Measurements from ENCODE around the gene HIBADH. TPM values are rescaled to one million over a fixed set of nuclear protein-coding genes. Genes with fewer than 3 reads are reported as not detected.
"Not testable (repeated sequence)": the region's sequence is repeated elsewhere in the genome, so short reads cannot be mapped to it uniquely, and the experiment has no call there.

Gene HIBADH
- total and polyA plus RNA-seq, 2 experiments from 2014 or later = 62.5 to 83.8 TPM

- H3K4me3 ChIP-seq = no peak overlapping the region
- H3K27ac ChIP-seq = no peak overlapping the region
- no peaks in the 10 kb centered on the region for H3K36me3 ChIP-seq
- TF ChIP-seq, protein P1, sequence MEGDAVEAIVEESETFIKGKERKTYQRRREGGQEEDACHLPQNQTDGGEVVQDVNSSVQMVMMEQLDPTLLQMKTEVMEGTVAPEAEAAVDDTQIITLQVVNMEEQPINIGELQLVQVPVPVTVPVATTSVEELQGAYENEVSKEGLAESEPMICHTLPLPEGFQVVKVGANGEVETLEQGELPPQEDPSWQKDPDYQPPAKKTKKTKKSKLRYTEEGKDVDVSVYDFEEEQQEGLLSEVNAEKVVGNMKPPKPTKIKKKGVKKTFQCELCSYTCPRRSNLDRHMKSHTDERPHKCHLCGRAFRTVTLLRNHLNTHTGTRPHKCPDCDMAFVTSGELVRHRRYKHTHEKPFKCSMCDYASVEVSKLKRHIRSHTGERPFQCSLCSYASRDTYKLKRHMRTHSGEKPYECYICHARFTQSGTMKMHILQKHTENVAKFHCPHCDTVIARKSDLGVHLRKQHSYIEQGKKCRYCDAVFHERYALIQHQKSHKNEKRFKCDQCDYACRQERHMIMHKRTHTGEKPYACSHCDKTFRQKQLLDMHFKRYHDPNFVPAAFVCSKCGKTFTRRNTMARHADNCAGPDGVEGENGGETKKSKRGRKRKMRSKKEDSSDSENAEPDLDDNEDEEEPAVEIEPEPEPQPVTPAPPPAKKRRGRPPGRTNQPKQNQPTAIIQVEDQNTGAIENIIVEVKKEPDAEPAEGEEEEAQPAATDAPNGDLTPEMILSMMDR (IDR thresholded peaks at IDR 0.05; ENCODE audit: low read depth, low read length) = no peak
- H3K9me3 ChIP-seq (ENCODE audit: low read depth) = no peaks in the 10 kb centered on the region
- H3K27me3 ChIP-seq = no peaks in the 10 kb centered on the region
- DNase-seq (ENCODE audit: low read depth in 1 of 2, low spot score in 1 of 2) = no peak
- H3K4me1 ChIP-seq (ENCODE audit: low read depth) = no peaks in the 10 kb centered on the region
These were observed 17.9 kb upstream of the HIBADH start for GRCh38 chr7:27680610-27681009.

DNA sequence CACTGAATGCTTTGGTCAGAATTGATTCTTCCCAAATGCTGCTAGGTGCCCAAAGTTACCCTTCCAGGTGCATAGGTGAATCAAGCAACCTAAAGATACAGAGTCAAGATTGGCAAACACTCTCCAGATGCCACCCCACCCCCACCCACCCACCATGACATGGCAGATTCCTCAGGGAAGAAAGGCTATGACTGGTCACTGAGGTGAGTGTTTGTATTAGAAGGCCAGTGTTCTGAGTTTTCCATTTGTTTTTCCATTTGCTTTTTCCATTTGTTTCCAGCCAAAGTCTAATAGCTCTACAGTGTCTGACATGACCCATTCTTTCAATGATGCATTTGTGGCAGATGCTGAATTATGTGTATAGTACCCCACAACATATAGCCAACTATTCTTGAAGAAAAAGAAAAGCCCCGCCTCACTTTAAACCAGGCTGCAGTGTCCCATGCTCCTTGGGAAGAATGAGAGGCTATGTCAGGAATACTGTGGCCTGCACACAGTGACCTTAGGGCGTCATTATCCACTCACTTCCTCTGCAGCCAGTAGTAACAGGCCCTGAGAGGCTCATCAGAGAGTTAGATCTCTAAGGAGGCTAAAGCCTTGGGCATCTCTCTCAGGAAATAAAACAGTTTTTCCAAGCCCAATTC is 16.1 kb upstream of the HIBADH start:
- TF ChIP-seq, protein P1 (IDR thresholded peaks at IDR 0.05; ENCODE audit: low read depth, low read length) = no peak
- no peak overlapping the region for H3K27ac ChIP-seq

GRCh38 chr7:27677912-27678612 is 15.4 kb upstream of the HIBADH start:
- H3K36me3 ChIP-seq = no peaks in the 10 kb centered on the region
- DNase-seq (ENCODE audit: low read depth in 1 of 2, low spot score in 1 of 2) = peak in 1 of 2 donors; percentile 87
- no peaks in the 10 kb centered on the region for H3K27me3 ChIP-seq
- no peak overlapping the region for H3K27ac ChIP-seq
- TF ChIP-seq, protein P1 (IDR thresholded peaks at IDR 0.05; ENCODE audit: low read depth, low read length) = no peak
- H3K4me1 ChIP-seq (ENCODE audit: low read depth) = no peaks in the 10 kb centered on the region
- H3K9me3 ChIP-seq (ENCODE audit: low read depth) = no peaks in the 10 kb centered on the region
- H3K4me3 ChIP-seq = no peak overlapping the region

More for the DNA sequence above, 16.1 kb upstream of the HIBADH start:
- no peak for DNase-seq (ENCODE audit: low read depth in 1 of 2, low spot score in 1 of 2)
- Histone ChIP-seq H3K4me3 (no peak overlapping the region), H3K9me3 (ENCODE audit: low read depth) (no peaks in the 10 kb centered on the region), H3K4me1 (ENCODE audit: low read depth) (no peaks in the 10 kb centered on the region), H3K36me3 (no peaks in the 10 kb centered on the region), H3K27me3 (no peaks in the 10 kb centered on the region)

GRCh38 chr7:27674126-27674525 is 11.4 kb upstream of the HIBADH start:
- H3K27ac ChIP-seq; DNase-seq (ENCODE audit: low read depth in 1 of 2, low spot score in 1 of 2); H3K9me3 ChIP-seq (ENCODE audit: low read depth): not testable (repeated sequence)

GRCh38 chr7:27671675-27672074 is 9.0 kb upstream of the HIBADH start:
- H3K36me3 ChIP-seq = no peaks in the 10 kb centered on the region
- H3K27ac ChIP-seq = no peak overlapping the region
- H3K4me3 ChIP-seq = no peak overlapping the region
- no peaks in the 10 kb centered on the region for H3K27me3 ChIP-seq
- TF ChIP-seq, protein P1 (IDR thresholded peaks at IDR 0.05; ENCODE audit: low read depth, low read length) = no peak
- no peak for DNase-seq (ENCODE audit: low read depth in 1 of 2, low spot score in 1 of 2)
- no peaks in the 10 kb centered on the region for H3K4me1 ChIP-seq (ENCODE audit: low read depth)
- no peaks in the 10 kb centered on the region for H3K9me3 ChIP-seq (ENCODE audit: low read depth)

More at GRCh38 chr7:27674126-27674525, 11.4 kb upstream of the HIBADH start:
- H3K4me1 ChIP-seq (ENCODE audit: low read depth); H3K4me3 ChIP-seq; H3K27me3 ChIP-seq; H3K36me3 ChIP-seq: not testable (repeated sequence)

GRCh38 chr7:27670676-27671075 is 8.0 kb upstream of the HIBADH start:
- Histone ChIP-seq H3K4me1 (ENCODE audit: low read depth) (no peaks in the 10 kb centered on the region), H3K36me3 (no peaks in the 10 kb centered on the region), H3K27me3 (no peaks in the 10 kb centered on the region), H3K27ac (no peak overlapping the region), H3K9me3 (ENCODE audit: low read depth) (no peaks in the 10 kb centered on the region), H3K4me3 (no peak overlapping the region)
- no peak for DNase-seq (ENCODE audit: low read depth in 1 of 2, low spot score in 1 of 2)
- TF ChIP-seq, protein P1 (IDR thresholded peaks at IDR 0.05; ENCODE audit: low read depth, low read length) = no peak
